DMS53 treated with DMSO at 0.1 percent for 48 hours (cell line): ENCODE data around the gene MRPL1.

Experiments used
- DNase-seq: peaks from one replicate; lab custom pipeline; 2025; ENCODE audit not compliant: unreplicated experiment; lab: John Stamatoyannopoulos, UW

The MRPL1 gene

DNA sequence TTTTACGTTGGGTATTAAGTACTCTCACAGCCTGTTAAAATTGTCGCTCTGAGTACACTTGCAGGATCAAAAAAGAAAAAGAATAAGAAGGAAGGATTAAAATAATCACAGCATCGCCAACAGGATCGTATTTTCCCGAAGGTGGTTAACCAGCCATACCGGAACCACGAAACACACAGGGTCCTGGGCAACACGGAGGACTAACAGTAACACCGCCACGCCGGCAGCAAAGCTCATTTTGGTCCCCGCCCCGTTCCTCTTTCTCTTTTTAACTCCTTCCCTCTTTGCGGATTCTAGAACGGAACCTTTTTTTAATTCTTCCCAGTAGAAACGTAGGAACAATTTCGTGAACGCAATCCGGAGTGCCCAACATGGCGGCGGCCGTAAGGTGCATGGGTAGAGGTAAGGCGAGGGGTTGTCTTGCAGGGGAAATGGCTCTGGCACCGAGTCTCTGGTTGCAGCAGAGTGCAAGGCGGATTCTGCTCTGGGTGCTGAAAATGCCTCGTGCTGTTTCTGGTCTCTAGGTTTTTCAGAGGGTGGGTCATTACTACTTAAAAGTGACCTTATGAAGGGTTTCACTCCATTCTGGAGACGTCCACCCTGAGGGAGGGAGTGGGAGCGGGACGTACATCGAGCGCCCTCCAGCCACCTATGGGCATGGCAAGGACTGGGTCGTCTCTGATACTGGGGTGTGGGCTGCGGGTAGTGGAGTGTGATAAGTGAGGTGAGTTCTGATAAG, at the start of gene MRPL1:
Gene MRPL1, plus strand, starts transcription at position 353 of the 739 bp plus-strand sequence. Its CDS starts 19 bp downstream, at position 372.
- DNase-seq, result peak; percentile 83

DNA sequence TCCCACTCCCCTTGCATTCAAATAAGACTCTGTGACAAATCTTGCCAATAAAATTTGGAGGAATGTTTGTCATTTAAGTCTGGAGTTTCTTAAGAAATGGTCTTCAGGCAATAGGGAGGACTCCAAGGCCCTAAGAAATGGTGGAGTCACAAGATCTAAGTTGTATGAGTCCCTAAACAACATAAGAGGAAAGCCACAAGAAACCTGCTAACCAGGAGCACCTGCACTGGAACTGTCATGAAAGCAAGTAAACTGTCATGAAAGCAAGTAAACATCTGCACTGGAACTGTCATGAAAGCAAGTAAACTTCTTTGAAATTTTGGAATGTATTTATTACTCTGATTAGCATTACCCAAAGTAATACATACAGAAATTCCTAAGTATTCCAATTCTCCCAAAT, 47.0 kb upstream of the MRPL1 start:
- no peak for DNase-seq

DNA sequence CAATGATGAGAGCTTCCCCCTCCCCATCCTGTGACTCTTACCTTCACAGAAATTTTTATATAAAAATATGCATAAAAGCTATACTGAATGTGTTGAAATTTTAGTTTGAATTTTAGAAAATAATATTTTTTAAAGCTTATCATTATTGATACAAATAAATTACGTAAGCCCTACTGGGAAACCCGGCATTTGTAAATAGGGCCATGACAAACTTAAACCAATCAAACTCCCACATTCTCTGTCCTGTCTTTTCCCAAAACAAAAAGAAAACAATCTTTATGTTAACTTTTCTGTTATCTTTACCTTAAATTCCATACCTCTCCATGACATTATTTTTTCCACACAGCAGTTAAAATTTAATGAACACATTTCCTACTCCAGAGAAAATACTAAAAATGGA, 46.1 kb upstream of the MRPL1 start:
- no peak for DNase-seq

DNA sequence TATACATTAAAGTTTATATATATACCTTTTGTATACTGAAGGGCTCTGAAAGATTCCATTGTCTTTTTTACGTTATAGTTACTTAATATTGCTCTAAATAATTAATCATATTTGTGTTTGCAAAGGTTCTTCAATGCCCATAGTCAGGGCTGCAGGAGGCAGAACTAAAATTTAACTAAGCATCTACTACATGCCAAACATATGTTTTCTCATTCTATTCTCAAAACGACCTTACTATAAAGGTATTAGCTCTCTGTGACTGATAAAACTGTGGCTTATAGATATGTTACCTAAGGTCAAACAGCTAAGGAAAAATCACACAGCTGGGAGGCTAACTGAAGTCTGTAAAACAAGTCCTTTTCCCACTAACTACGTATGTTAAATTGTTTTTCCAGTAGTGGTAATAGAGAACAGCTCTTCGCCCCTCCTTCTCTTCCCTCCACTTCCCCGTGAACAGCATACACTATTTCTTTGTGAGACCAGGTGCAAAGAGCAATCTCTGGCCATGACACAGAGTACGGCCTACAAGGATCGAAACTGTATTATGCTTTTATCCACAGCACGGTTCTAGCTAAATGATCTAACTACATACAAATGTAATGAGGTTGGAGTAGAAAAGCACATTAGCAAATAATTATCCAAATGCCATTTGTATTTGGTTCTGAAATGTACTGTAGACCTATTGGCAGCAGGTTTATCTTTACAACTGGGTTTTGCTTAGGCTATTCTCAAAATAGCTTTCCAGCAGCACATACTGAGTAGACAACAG, 45.1 kb upstream of the MRPL1 start:
- DNase-seq, result no peak

DNA sequence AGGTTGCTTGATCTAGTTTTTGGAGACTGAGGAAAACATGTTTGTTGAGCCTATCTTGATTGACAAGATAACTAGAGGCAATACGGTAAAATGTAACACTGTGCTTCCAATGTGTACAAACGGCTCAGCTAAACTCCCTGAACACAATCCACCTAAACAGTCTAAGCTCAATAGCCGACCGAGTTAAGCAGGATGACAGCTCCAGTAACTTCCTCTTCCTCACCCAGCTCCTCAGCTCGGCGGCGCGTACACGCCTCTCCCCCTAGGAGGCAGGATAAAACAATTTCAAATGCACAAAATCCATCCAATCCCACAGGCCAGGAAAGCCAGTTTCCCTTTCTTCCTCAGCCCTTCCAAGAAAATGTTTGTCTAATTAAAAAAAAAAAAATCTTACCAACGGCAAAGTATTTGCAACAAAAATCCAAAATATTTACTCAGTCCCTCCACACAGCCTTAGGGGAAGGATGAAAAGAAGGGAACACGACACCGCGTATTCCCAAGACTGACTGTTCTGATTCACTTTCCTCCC, 44.5 kb upstream of the MRPL1 start:
- DNase-seq, result peak; percentile 67

DNA sequence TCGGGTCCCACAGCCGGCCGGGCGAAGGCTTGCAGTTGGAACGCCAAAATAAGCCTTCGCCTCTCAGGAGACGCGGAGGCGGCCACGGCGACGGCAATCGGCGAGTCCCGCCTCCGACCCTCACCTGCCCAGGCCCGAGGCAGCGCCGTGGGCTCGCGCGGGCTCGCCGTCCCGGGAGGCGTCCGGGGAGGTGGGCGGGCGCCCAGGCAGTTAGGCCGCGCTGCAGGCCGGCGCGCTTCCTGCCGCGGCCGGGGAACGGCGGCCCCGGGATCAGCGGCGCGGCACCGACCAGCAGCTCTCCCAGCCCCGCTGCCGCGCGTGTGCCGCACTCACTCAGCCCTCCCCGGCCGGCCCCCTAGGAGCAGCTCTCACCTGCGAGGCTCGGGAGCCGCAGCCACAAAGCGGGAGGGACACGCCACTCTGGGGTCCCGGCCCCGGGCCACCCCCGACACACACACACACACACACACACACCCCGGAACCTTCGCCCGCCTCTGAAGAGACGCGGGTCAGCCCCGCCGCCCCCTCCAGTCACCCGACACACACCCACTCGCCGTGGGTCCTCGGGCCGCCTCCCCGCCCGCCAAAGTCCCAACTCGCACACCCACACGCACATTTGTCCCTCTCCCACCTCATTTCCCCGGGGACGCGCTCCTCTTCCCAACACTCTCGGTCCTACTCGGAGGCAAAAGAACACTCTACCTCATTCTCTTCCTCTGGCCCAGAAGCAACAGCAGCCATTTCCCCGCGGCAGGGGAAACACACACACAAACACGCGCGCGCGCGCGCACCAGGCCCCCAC, 43.8 kb upstream of the MRPL1 start, which contains the start of gene CNOT6L:
Gene CNOT6L, minus strand, starts transcription at position 767 of the 802 bp plus-strand sequence. Its CDS starts 60 bp downstream, at position 707.
- DNase-seq, result peak; percentile 49

DNA sequence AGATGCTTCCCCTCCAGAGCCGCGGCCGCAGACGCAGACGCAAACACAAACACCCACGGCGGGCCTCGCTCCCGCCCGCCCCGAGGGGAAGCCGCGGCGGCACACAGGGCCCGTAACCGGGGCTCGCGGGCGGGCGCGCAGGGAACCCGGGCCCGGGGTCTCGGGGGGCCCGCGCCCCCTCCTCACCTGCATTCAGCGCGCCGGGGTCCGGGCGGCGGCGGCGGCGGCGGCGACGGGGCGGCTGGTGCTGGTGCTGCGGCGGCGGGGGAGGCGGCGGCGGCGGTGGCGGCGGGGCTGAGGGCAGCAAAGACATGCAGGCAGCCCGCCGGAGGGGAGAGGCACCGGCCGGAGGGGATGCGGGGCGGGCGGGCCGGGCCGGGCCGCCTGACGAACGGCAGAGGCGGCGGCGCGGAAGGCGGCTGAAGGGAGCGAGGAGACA, 43.2 kb upstream of the MRPL1 start:
- DNase-seq, result no peak

DNA sequence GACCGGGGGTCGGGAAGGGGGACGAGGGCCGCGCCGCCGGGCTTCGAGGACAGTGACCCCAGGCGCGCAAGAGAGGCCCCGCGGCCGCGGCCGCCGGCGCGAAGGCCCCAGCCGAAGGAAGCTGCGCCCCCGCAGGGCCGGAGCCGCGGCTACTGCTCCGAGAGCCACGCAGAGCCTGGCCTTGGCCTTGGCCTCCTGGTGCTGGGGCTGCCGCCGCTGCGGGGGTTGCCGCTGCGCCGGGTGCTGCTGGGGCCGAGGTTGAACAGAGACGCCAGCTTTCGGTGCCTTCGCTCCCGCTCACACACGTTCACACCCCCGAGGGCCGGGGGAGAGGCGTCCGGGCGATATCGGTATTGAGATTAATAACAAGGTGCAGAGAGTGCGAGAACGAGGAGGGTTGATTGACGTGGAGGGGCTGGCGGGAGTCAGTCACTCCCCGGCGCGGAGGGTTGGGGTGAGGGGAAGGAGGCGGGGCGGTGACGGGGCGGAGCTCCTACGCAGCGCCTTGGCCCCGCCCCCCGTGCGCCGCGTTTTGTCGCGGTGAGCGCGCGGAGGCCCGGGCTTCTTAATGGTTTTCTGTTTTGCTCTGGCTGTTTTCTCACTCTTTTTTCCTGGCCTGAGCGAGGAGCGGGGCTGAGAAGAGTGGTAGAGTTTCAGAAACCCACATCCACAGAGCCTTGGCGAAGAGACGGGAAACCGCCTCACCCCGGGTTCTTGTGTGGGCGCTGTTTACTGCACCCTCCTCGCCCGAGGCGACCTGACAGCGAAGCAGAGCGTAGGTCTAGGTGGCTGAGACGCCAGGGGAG, 42.6 kb upstream of the MRPL1 start:
- DNase-seq, result peak; percentile 59

DNA sequence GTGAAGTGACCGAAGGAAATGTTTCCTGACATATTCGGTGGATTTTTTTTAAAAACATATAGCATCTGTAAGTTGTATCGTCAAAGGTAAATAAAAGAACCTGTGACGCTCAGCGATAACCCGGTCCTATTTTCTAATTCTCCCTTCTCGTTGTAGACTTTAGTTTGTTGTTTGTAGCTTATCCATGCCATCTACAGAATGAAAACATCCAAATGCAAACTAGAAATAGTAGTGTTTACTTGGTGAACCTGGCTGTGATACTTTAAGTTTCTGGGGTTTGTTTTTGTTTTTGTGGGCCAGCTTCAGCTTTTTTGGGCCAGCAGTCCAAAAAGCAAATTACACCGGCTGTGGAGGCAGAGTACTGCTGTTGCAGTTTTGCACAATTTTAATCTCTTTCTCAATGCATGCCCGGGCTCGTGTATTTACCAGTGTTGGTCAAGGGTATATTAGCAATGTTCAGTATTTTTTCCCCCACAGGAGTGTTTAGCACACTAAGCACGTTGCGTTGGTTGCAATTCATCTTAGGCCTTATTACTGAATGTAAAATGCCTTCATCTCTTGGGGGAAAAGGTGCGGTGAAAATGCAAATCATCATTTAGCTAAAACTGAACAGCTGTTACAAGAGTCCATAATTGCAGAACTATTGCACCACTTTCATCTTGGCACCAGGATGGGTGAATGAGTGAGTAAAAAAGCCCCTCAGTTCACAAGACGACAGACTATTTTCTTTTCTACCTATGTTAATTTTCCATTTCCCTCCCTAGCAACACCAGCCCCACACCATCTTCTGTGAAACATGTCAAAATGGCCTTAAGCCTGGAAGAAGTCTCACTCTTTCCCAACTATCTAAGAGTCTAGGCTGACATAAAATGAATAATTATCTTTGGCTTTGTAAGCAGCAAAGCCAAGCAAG, 41.7 kb upstream of the MRPL1 start:
- no peak for DNase-seq

DNA sequence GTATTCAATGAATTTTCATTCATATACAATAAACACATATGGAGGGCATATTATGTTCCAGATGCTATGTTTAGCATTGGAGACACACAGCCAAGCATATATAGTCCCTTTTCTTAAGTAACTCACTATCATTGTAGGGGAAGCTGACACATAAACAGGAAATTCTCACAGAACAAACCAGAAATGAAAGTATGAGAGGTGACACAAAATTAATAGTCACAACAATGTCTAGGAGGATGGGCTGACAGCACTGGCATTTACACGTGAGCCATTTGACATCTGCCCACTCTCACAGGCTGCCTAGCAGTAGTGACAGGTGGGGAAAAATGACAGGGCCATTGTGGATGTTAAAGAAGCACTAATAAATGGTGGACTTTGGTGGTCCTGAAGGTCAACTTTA, 40.9 kb upstream of the MRPL1 start:
- DNase-seq, result no peak

DNA sequence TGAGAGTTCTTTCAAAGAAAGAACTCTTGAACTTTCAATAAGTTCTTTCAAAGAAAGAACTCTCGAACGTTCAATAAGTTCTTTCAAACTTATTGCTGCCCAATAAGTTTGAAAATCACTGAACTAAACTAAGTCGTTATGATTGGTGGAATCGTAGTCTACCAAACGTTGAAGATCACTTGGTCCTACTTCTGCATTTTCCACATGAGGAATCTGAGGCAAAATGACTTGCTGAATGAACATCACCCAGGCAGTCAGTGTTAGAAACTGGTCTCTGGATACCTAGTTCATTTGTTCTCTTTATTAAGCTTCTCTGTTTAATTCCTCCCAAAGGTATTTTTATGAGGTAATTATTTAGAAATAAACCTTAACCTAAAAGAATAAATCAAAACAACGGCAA, 36.4 kb upstream of the MRPL1 start:
- no peak for DNase-seq

DNA sequence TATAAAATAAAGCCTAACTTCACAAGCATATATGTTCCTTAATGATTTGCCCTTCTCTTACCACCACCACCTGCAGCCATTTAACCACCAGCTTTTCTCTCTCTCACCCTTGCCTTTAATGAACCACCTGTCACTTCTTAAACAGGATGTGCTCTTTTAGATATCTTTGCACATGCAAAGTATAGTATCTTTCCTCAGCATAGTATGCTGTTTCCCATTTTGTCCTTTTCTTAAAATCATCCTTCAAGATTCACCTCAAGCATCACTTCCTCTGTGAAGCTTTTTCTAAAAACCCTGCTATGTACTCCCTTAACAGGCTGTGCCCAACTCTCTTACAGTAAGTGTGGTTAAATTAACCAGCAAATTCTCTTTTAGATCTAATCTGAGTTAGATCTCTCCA, 35.3 kb upstream of the MRPL1 start:
- DNase-seq, result no peak

DNA sequence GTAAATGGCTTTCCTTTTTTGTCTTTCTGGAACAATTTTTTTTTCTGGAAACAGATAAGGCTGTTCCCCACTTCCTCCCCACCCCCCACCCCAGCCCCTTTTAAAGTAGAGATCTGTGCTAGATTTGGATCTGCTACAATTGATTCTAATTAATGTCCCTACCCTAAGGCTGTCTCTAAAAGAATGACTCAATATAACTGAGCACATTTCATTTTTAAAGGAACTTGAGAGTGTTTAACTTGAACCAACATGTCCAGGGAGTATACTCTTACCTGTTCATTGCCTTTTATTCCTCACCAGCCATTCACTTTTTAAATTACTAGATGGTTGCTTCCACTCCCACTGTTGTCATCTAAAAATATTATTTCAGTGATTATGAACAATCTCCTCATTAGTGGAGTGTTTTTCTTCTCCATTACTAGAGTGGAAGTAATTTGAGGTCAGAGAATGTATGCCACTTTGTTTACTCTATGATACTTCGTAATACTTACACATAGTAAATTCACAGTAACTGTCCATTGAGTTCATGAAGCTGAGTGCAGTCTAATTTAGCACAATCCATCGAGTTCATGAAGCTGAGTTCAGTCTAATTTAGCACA, 29.4 kb upstream of the MRPL1 start:
- DNase-seq, result no peak

DNA sequence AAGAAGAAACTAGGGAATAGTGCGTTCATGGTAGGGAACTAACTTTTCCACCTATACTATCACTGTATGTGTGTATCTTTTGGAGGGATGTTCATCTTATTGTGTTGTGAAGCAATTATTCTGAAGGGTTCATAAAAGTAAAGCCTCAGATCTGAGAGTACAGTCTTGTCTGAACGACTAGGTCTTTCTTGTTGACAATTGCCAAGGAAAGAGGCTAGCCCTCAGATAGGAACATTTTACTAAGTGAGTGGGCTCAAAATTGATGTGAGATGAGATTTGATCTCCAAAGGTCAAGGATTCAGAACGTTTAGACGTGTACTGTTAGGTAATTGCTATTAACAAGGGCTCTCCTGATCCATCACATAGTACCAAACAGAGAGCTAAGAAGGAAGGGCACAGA, 28.2 kb upstream of the MRPL1 start:
- DNase-seq, result no peak

DNA sequence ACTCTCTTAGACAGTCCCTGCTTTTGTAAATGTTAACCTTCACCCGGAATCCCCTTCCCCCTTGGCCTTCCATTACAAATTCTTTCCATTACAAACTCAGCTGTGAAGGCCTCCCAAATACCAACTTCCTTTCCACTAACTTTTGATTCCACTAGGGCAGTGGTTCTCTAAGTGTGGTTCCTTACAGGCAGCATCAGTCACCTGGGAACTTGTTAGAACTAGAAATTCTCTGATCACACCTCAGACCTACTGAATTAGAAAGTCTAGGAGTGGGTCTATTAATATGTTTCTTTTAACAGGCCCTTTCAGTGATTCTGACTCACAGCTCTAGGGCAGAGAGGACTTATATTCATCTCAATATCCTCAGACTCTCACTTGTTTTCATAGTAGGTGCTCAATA, 19.0 kb upstream of the MRPL1 start:
- DNase-seq, result no peak

DNA sequence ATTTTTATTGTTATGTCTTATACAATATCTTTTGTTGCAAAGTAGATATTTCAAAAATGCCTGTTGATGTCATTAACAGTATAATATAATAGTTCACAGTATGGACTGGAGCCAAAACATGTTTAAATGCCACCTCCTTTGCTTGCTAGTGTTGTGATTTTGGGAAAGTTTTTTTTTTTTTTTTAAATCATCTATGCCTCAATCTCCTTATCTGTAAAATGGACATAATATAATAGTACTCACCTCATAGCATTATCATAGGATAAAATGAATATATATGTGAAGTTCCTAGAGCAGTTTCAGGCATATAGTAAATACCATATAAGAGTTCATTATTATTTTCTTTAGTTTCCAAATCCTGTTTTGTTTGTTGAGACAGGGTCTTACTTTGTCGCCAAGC, 18.3 kb upstream of the MRPL1 start:
- DNase-seq, result no peak

DNA sequence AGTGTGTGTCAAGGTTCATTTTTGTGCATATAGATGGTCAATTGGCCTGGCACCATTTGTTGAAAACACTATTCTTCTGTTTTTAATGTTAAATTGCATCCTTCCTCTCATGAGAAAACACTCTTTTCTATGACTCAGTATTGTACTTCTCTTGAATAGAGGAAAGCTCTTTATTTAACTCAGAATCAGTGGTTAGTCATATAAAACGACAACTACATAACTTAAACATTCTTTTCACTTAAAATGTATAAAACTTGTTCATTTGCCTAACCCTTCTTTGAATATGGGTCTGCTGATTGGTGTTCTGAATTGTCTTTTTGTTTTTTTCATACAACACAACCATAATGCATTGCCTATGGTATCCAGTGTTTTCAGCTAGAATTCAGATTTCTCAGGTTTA, 17.2 kb upstream of the MRPL1 start:
- DNase-seq, result no peak

DNA sequence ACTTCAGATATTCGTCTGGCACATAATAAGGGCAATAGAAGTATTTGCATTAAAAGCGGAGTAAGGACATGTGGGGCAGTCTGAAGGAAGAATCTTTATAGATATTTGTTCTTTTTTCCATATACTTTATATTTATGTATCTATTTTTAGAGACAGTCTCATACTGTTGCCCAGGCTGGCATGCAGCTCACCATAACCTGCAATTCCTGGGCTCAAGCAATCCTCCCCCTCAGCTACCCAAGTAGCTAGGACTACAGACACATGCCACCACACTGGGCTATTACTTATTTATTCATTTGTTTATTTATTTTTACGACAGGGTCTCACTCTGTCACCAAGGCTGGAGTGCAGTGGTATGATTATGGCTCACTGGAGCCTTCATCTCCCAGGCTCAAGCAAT, 16.7 kb upstream of the MRPL1 start:
- no peak for DNase-seq

DNA sequence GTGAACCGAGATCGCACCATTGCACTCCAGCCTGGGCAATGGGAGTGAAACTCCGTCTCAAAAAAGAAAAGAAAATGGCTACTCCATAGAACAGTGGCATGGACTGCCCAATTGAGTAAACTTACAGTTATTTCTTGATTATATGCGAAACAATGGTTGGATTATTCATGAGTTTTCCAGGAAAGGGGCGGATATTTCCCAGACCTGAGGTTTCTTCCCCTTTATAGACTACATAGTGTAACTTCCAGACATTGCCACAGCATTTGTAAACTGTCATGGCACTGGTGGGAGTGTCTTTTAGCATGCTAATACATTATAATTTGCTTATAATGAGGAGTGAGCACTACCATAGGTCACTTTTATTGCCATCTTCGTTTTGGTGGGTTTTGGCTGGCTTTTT, 14.1 kb upstream of the MRPL1 start:
- DNase-seq, result no peak
